ENCODE measurements around the gene ANGPTL2.

DNA sequence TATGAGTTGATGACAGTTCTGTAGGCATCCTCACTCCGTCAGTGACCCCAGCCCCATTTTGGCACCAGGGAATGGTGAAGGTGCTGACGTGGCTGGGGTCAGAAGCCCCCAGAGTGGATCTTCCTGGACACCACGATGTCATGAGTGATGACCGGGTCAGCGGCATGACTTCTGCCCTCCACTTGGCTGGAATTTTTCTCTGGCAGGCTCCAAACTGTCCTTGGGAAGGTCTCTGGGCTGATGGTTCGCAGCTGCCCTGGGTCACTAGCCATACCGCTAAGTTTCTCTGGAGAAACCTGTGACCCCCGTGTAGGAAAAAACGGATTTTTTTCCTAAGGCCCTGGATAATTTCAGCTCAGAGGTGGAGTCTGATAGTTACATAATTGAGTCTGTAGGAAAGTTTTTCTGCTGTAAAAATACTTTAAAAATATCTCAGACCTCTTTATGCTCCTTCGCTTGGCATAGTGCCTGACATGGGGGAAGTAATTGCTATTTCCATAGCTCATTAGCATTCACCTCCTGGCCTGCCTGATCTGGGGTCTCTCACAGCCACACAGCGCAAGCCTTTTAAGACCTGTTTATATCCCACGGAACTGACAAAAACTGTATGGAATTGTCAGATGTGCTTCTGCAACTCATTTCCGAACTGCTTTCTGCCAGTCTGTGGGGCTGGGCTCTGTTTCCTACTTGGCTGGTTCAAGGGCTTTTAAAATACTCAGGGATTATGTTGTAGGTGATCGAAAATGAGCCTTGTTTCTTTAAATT is 69.2 kb downstream of the ANGPTL2 start:
- no peak for TF ChIP-seq TAF1 (IDR thresholded peaks at IDR 0.05; ENCODE audit: borderline replicate concordance, insufficient read depth, low read length)
- TF ChIP-seq REST (IDR thresholded peaks at IDR 0.05; ENCODE audit: insufficient read depth in 1 of 2, low read depth in 2 of 2, low read length in 2 of 2): no peak

All from PFSK-1 (cell line).